GM18951 (cell line): Measurements from ENCODE around the gene PLAC9.

Source experiments
- POLR2A ChIP-seq: IDR thresholded peaks from 4 replicates; pipeline ENCODE4 v1.6.1; 2011; ENCODE audit warnings: mild to moderate bottlenecking; ENCODE audit not compliant: insufficient read length, insufficient read depth; ENCODE audit errors: extremely low read depth
- in situ Hi-C: fragments of 300-500 bp; cut with MboI; formaldehyde crosslinking; loops from one replicate; pipeline ENCODE4 v1.12.0; 2022; ENCODE audit warnings: low sequenced_read_pairs, mixed read lengths, inconsistent platforms; ENCODE audit not compliant: unreplicated experiment

The PLAC9 gene

DNA sequence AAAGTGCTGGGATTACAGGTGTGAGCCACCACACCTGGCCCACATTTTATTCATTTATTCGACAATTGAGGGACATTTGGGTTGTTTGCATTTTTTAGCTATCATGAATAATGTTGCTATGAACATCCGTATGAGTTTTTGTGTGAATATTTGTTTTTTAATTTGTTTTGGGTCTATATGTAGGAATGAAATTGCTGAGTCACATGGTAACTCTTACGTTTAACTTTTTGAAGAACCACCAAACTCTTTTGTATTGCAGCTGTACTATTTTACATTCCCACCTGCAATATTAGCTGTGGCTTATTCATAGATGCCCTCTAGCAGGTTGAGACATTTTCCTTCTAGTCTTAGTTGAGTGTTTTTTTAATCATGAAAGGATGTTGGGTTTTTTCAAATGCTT is 14.4 kb downstream of the PLAC9 start:
- in situ Hi-C loops, result no loop called here
- TF ChIP-seq POLR2A, result no peak

DNA sequence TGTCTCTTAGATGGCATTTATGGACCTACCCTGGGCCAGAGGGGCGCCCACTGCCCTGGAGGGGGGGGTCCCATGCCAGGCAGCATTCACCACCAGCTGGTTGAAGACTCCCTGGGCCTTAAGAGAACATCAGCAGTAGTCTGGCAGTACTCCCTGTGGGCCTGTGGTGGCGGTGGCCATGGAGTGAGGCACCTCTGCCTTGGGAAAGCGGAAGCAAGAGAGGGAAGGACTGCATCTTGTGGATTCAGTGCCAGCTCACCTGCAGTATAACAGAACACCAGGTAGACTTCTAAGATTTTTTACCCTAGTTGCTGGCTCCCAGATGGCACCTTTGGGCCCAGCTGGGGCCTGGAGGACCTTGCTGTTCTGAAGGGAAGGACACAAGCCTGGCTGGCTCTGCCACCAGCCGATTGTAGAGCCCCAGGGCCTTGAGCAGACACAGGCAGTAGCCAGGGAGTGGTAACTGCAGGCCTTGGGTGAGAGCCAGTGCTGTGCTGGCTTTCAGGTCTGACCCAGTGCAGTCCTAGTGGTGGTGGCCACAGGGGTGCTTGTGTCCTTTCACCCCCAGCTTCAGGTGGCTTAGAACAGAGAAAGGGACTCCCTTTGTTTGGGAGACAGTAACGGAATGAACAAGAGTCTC is 15.8 kb downstream of the PLAC9 start:
- in situ Hi-C loops, result no loop called here
- no peak for TF ChIP-seq POLR2A

DNA sequence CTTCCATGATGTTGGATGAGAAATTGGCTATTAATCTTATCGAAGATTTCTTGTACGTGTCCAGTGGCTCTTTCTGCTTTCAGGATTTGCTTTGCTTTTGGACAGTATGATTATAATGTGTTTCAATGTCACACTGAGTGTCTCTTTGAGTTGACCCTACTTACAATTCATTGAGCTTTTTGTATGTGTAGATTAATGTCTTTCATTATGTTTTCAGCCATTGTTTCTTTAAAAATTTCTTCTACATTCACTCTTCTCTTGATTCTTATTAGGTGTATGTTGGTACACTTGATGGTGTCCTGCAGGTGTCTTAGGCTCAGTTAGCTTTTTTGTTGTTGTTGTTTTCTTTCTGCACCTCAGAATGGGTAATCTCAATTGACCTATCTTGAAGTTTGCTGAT is 16.6 kb downstream of the PLAC9 start:
- in situ Hi-C loops, result no loop called here
- no peak for TF ChIP-seq POLR2A

DNA sequence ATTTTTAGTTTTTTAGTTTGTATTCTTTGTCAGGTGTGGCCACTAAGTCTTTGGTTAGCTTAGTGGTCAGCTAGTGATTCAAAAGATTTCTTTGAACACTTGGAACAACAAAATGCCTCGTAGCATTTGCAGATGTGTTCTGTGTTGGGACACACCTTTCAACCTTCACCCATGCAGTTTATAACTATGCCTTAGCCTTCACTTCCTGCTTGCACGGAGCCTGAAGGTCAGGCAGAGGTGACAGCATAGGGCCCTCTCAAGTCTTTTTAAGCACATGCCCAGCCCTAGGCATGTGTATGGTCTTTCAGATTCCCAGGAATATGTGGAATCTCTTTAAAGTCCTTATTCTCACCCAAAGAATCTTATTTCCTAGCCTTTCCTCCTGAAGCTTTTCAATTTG is 17.6 kb downstream of the PLAC9 start:
- TF ChIP-seq POLR2A, result no peak
- in situ Hi-C loops, result loop anchor here (10.0 kb wide), 1 partner anchor 65 kb away; no protein-coding TSS in a partner anchor

DNA sequence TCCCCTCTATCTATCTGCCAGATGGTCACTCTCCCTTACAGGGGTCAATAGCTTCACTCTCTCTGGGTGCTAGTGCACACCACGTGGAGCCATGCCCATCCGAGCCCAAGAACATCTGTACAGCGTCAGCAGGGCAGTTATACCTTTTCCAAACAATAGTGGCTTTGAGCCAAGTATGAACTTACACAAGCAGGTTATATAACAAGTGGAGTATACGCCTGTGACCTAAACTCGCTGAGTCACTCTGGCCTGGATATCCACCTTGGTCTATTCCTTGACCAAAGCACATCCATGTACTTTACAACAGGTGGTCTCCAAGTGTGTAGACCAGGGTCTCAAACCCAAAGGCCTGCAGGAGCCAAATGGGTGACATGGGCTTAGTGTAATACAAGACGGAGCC is 20.3 kb downstream of the PLAC9 start:
- no peak for TF ChIP-seq POLR2A

DNA sequence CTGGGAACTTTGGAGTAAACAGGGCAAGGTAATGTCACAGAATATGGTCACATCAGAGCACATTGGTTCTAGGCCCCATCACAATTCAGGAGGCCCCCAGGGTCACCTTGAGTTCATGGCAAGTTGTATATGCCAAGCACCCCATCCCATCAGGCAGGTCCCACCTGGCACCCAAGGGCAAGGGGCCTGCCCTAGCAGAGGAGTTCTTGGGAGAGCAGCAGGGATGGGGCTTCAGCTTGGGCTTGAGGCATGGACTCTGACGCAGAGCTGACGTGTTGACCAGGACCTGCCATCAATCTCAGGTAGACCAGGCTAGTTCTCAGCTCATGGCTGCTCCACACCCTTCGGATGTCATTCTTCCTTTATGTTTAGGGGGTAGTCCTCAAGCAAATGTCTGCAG is 20.9 kb downstream of the PLAC9 start:
- TF ChIP-seq POLR2A, result no peak
- in situ Hi-C loops, result loop anchor here (10.0 kb wide), 1 partner anchor 61 kb away; no protein-coding TSS in a partner anchor

More for the DNA sequence above, 20.3 kb downstream of the PLAC9 start:
- in situ Hi-C loops, result loop anchor here (10.0 kb wide), 1 partner anchor 62 kb away; no protein-coding TSS in a partner anchor

DNA sequence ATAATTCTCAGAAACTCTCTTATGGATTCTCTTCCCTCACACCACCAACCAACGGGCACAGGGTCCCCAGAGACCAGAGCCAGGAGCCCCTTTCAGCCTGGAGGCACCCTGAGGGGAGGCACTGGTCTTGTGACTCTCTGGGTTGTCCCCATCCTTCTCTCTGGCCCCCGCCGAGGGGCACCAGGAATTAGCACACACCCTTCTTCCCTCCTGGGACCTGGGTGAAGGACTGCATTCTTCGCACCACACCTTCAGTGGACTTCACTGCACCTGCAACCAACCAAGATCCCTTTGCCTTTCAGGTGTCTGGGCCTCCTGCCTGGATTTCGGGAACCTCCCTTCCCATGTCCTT is 22.1 kb downstream of the PLAC9 start:
- in situ Hi-C loops, result loop anchor here (10.0 kb wide), 1 partner anchor 60 kb away; no protein-coding TSS in a partner anchor
- TF ChIP-seq POLR2A, result no peak

DNA sequence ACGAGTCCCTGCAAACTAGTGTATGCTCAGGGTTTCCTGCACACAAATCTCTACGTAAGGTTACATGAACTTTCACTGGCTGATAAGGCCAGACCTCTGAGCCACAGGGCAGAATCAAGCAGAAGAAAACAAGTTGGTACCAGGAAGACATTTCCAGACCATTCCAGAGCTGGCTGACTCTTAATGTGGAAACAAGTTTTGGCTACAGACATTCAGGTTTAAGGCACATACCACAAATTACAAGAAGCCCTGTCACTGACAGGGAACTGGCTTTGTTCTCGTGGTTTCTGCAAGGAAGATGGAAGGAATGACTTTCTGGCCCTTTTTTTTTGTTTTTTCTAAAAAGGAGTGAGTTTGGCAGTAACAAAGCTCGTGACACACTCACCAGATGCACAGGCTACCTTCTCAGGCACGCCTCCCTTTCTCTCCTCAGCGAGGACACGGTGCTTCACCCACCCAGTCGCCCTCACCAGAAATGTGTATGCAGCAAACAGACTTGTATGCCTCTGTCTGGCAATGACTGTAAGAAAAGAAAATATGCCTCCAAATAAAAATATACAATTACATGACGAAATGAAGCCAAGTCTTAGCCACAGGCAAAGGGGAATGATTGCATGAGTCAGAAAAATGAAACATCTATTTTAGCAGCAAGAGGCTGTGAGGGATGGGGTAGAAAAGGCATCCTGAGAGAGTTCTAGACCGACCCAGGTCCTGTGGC is 22.6 kb downstream of the PLAC9 start:
- no peak for TF ChIP-seq POLR2A
- in situ Hi-C loops, result loop anchor here (10.0 kb wide), 1 partner anchor 60 kb away; no protein-coding TSS in a partner anchor

DNA sequence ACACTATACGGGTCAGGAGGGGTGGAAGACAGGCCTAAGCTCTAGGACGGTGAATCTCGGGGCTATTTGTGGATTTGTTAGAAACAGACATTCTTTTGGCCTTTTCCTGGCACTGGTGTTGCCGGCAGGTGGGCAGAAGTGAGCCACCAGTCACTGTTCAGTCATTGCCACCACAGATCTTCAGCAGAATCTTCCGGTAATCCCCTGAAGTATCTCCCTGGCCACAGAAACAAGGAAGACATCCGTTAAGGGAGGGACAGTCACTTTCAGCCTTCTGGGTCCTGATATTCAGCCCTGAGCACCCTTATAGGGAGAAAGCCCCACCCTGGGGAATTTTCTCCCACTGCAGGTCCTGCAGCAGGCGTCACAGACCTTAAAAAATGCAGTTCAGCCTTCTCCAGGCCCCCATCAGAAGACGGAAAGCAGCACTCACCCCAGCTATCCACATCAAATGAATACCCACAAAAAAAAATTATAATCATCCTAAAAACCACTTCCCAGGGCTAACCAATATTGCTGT is 23.2 kb downstream of the PLAC9 start:
- in situ Hi-C loops, result loop anchor here (10.0 kb wide), 1 partner anchor 59 kb away; no protein-coding TSS in a partner anchor

DNA sequence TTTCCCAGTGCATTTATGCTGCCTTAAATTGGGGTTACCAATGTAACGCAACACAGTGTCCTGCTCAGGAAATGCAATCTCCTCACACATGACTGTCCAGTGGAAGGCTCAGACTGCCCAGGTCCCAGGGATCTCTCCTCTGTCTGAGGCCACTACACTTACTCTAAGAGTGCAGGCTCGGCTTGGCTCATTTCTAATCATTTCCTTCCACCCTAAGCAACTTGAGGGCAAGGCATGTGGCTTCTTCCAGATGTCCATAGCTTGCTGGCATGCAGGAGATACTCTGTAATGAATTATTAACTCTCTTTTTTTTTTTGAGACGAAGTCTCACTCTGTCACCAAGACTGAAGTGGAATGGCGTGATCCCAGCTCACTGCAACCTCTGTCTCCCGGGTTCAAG is 23.7 kb downstream of the PLAC9 start:
- in situ Hi-C loops, result loop anchor here (10.0 kb wide), 1 partner anchor 59 kb away; no protein-coding TSS in a partner anchor

More for the DNA sequence above, 23.2 kb downstream of the PLAC9 start:
- TF ChIP-seq POLR2A, result no peak

DNA sequence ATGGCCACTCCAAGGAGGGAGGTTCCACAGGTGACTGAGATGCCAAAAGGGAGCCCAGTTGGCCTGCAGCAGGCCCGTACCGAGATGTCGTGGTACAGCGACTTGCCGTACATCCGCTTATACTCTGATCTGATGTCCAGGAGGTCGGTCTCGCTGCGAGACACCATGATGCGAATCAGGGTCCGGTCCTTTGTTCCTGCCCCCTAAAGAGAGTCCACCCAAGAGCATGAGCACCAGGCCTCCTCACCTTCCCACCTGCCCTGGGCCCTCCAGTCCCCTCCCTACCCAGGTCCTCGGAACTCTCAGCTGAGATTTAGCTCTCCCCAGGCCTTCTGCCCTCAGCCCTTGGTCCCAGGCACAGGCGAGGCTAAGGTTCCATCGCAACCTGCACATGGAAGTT is 25.0 kb downstream of the PLAC9 start:
- in situ Hi-C loops, result loop anchor here (10.0 kb wide), 1 partner anchor 57 kb away; no protein-coding TSS in a partner anchor
- TF ChIP-seq POLR2A, result no peak

More for the DNA sequence above, 23.7 kb downstream of the PLAC9 start:
- no peak for TF ChIP-seq POLR2A

DNA sequence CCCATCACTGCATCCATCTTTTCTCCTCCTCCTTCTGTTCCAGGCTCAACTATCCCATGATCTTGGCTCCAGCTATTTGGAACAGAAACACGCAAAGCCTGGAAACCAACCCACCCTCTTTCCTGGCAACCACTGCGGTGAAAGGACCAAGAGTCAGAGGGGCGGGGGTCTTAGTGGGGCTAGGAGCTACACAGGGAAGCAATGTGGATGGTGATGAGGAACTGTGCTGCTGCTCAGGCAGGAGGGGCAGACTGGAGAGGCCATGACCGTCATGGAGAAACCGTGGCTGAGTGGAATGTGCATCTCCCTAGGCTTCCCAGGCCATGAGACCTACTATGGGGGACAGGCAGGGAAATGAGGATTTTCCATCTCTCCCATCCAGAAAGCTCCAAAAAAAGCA is 25.6 kb downstream of the PLAC9 start:
- TF ChIP-seq POLR2A, result no peak
- in situ Hi-C loops, result loop anchor here (10.0 kb wide), 1 partner anchor 57 kb away; no protein-coding TSS in a partner anchor

DNA sequence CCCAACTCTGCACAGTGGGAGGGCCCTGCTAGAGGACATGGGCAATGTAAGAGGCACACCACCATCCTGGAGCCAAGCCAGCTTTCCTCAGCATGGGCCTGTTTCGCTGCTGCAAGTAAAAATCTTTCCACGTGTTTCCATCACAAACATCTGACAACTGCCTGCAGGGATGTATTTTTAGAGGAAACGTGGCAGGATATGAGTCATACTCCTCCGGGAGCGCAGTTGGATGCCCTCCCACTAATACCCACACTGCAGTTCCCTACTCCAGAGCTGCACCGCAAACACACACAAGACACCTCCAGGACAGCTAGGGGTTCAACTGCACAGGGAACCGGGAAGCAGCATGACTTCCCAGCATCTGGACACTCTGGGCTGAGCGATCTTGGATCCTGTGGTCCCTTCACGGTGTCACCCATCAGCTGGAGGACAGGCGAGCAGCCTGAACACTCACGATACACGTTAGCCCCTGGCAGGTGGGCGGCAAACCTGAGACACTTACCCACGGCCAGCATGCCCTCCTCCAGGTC is 26.1 kb downstream of the PLAC9 start:
- in situ Hi-C loops, result loop anchor here (10.0 kb wide), 1 partner anchor 56 kb away; no protein-coding TSS in a partner anchor

More for the DNA sequence above, 26.1 kb downstream of the PLAC9 start:
- no peak for TF ChIP-seq POLR2A
